K562 (cell line): ENCODE measurements around the gene NRSN2. TPM values are rescaled to one million over a fixed set of nuclear protein-coding genes. Genes with fewer than 3 reads are reported as not detected.

ENCODE experiments used
- ATAC-seq: fragments of 200-7000 bp; cut with Tn5 transposase; 3 replicates; pipeline ENCODE4 v1.9.1; 2020; ENCODE audit warnings: moderate library complexity
- BruUV-seq: library from RNA; stranded (reverse); fragments of 400-500 nt; replicated peaks from 2 replicates; lab custom pipeline; 2021; lab: Mats Ljungman, UMichigan
- CTCF ChIA-PET: fragments of 300-600 bp; formaldehyde crosslinking; extraction: SDS; loops from one replicate; lab custom pipeline; 2021; ENCODE audit warnings: low intra/inter-chr PET ratio; lab: Yijun Ruan, JAX
- POLR2A ChIA-PET: fragments of 300-600, 350-650 bp; sonication (Branson Sonifier 250); formaldehyde crosslinking; extraction: SDS; loops from one replicate; lab custom pipeline; 2021; ENCODE audit warnings: antibody characterized with exemption, inconsistent platforms; lab: Yijun Ruan, JAX
- DNase-seq, 4 experiments: peaks; one replicate each; pipeline versions ENCODE4 v3.0.0 to v3.0.0-alpha.2; 2011 to 2018; ENCODE audit warnings: low spot score in 3 of 4, mixed read lengths in 3 of 4; ENCODE audit errors: extremely low read depth in 1 of 4
- FAIRE-seq: peaks from 2 replicates; lab custom pipeline; 2011; peaks lifted over from hg19 to GRCh38; lab: Jason Lieb, UNC
- H2AFZ ChIP-seq: 2 replicates; pipeline ENCODE4 v1.6.0; 2011; ENCODE audit warnings: low read depth, low read length, control low read depth, inconsistent platforms
- H3K27ac ChIP-seq: fragments of 200-600 bp; 3 replicates; pipeline ENCODE4 v1.8.0; 2011; ENCODE audit warnings: low read depth, mild to moderate bottlenecking, control low read depth, inconsistent platforms, low read length, moderate library complexity, mixed read lengths; ENCODE audit errors: extremely low read depth
- H3K27me3 ChIP-seq, 2 experiments: fragments of 300-600 bp in 1 of 2; 2 replicates in 1 of 2; 3 replicates in 1 of 2; pipeline versions ENCODE4 v1.6.0 to v1.8.0; 2011; ENCODE audit warnings: inconsistent platforms in 2 of 2, low read length in 2 of 2, mild to moderate bottlenecking in 1 of 2, mixed read lengths in 1 of 2, moderate library complexity in 1 of 2; ENCODE audit not compliant: control insufficient read depth in 2 of 2, insufficient read depth in 2 of 2
- H3K36me3 ChIP-seq: fragments of 300-600 bp; 3 replicates; pipeline ENCODE4 v1.8.0; 2011; ENCODE audit warnings: mild to moderate bottlenecking, low read length, inconsistent platforms; ENCODE audit not compliant: control insufficient read depth, insufficient read depth
- H3K4me1 ChIP-seq, 2 experiments: fragments of 200-600 bp in 1 of 2; replicated peaks in 1 of 2; 2 replicates in 1 of 2; 3 replicates in 1 of 2; pipeline versions ENCODE4 v1.5.1 to v1.8.0; 2011; ENCODE audit warnings: inconsistent platforms in 2 of 2, low read length in 2 of 2, mild to moderate bottlenecking in 1 of 2, mixed read lengths in 1 of 2, moderate library complexity in 1 of 2; ENCODE audit not compliant: control insufficient read depth in 2 of 2, insufficient read depth in 2 of 2
- H3K4me2 ChIP-seq: 2 replicates; pipeline ENCODE4 v1.6.1; 2011; ENCODE audit warnings: low read length, control low read depth, inconsistent platforms, mixed read lengths; ENCODE audit not compliant: insufficient read depth
- H3K4me3 ChIP-seq: fragments of 200-600 bp; sonication (generic), shearing (Covaris generic); 2 replicates; pipeline ENCODE4 v1.5.1; 2016; ENCODE audit warnings: control low read depth, inconsistent platforms
- H3K79me2 ChIP-seq: fragments of 200-600 bp; 3 replicates; pipeline ENCODE4 v1.8.0; 2011; ENCODE audit warnings: low read length, inconsistent platforms; ENCODE audit not compliant: control insufficient read depth, insufficient read depth
- H3K9ac ChIP-seq, 2 experiments: 2 replicates each; pipeline versions ENCODE4 v1.6.0 to v1.6.1; 2011; ENCODE audit warnings: low read depth in 2 of 2, low read length in 2 of 2, control low read depth in 1 of 2, inconsistent platforms in 1 of 2, mild to moderate bottlenecking in 1 of 2, mixed read lengths in 1 of 2; ENCODE audit not compliant: insufficient read depth in 1 of 2
- H3K9me1 ChIP-seq: one replicate; pipeline ENCODE4 v1.6.0; 2011; ENCODE audit warnings: inconsistent platforms, mild to moderate bottlenecking, low read length, moderate library complexity; ENCODE audit not compliant: control insufficient read depth, insufficient read depth
- H3K9me3 ChIP-seq: replicated peaks from 2 replicates; pipeline ENCODE4 v1.5.1; 2011; ENCODE audit warnings: low read depth, low read length, inconsistent platforms; ENCODE audit not compliant: control insufficient read depth, insufficient read depth
- H4K20me1 ChIP-seq: replicated peaks from 2 replicates; pipeline ENCODE4 v1.6.1; 2011; ENCODE audit warnings: low read length, inconsistent platforms, mixed read lengths; ENCODE audit not compliant: control insufficient read depth, insufficient read depth
- GTF2F1 ChIP-seq: IDR thresholded peaks from 2 replicates; pipeline ENCODE4 v1.6.1; 2011; ENCODE audit warnings: low read depth, low read length, improper control_type of control experiment
- L3MBTL2 ChIP-seq: fragments of 450-650 bp; IDR thresholded peaks from 2 replicates; pipeline ENCODE4 v1.6.1; 2016; ENCODE audit warnings: mild to moderate bottlenecking, moderate library complexity
- MLLT1 ChIP-seq, 2 experiments: fragments of 450-650 bp; IDR thresholded peaks; 2 replicates each; pipeline ENCODE4 v1.6.1; 2016
- SMAD4 ChIP-seq: fragments of 250-450 bp; sonication (Bioruptor Pico); conservative IDR thresholded peaks from 2 replicates; pipeline ENCODE4 v1.8.0; 2021; ENCODE audit warnings: inconsistent platforms, mild to moderate bottlenecking, moderate library complexity
- ZNF592 ChIP-seq: fragments of 450-650 bp; IDR thresholded peaks from 2 replicates; pipeline ENCODE4 v1.6.1; 2017; ENCODE audit warnings: antibody characterized with exemption, mild to moderate bottlenecking
- WGBS: fragments of 100-300 bp; shearing (Covaris generic); methylation state at CpG from one replicate; pipeline ENCODE4 v1.1.6; 2016; ENCODE audit warnings: low coverage, mixed read lengths; ENCODE audit not compliant: insufficient coverage; ENCODE audit errors: missing lambda C conversion rate; 5-methylcytosine and 5-hydroxymethylcytosine counted together
- in situ Hi-C: fragments of 300-500 bp; cut with MboI; formaldehyde crosslinking; loops from 4 replicates; pipeline ENCODE4 v1.15.0; 2018; ENCODE audit warnings: inconsistent platforms, mixed read lengths
- intact Hi-C: fragments of 100-400 bp; cut with micrococcal nuclease; formaldehyde crosslinking; loops from 2 replicates; pipeline ENCODE4 v1.14.2; 2022
- polyA plus RNA-seq, 8 experiments: library from polyadenylated mRNA; depleted of rRNA in 4 of 8; stranded (reverse) in 5 of 8; unstranded in 3 of 8; fragments of >200 nt; fragmentation: Nextera tagmentation in 2 of 8; fragmentation: Illumina TruSeq in 1 of 8; extraction: Ambion mirVana in 2 of 8; extraction: Trizol in 1 of 8; gene quantifications; 2 replicates each; pipeline versions ENCODE4 v1.2.1 to v1.2.3, GENCODE V29; 2011 to 2014; ENCODE audit warnings: inconsistent platforms in 1 of 8, missing spikeins in 1 of 8
- total RNA-seq, 7 experiments: library from RNA; depleted of rRNA in 6 of 7; stranded (reverse); fragments of >200 nt in 6 of 7; fragmentation: Illumina TruSeq in 2 of 7; extraction: Trizol in 2 of 7; gene quantifications; 2 replicates each; pipeline versions ENCODE4 v1.2.1 to v1.2.3, GENCODE V29; 2011 to 2021; ENCODE audit warnings: low replicate concordance in 1 of 7

NRSN2 gene
- total and polyA plus RNA-seq, 9 of the 15 experiments (the other 6 are each of a cell fraction or from before 2014, with no cell fraction given), result 7.5 to 29.7 (median 11.1) TPM

GRCh38 chr20:378961-379336 lies 32.0 kb downstream of the NRSN2 start:
- in situ Hi-C loops, result no loop called here
- no peak for FAIRE-seq
- 32% methylated on average over 5 of the region's 5 CpGs for WGBS
- Histone ChIP-seq H3K4me2 (peak overlapping the region; percentile 79), H3K27ac (peak overlapping the region; percentile 96), H3K9me1 (no peaks in the 10 kb centered on the region), H3K9me3 (no peaks in the 10 kb centered on the region), H3K36me3 (peaks cover 18% of the 10 kb centered on the region; the same call in 2 of the 3 replicates), H3K79me2 (peaks cover 51% of the 10 kb centered on the region), H3K9ac (peak overlapping the region; percentile 71 to 96; a peak in 3 of 4 replicates), H4K20me1 (peaks cover 11% of the 10 kb centered on the region), H3K4me3 (peak overlapping the region; percentile 93; the same call in 1 of the 2 replicates), H2AFZ (no peak overlapping the region), H3K27me3 (no peaks in the 10 kb centered on the region), H3K4me1 (peaks cover 36 to 45% of the 10 kb centered on the region in 2 experiments)
- BruUV-seq, result no TSS peak
- no peak for DNase-seq
- ChIA-PET POLR2A (interaction anchor here (0.6 to 9.2 kb wide), 5 partner anchors 7 to 77 kb away, joined by 3 to 100 read pairs (median 3); no protein-coding TSS in a partner anchor), CTCF (no interaction called here)
- intact Hi-C loops, result no loop called here
- no peak for ATAC-seq
- no peak for TF ChIP-seq GTF2F1
- 0 out of 2 replicates have a peak, but pooled peaks have one; percentile 11 for TF ChIP-seq L3MBTL2
- peak; percentile 4; the same call in 1 of the 2 replicates for TF ChIP-seq ZNF592
- TF ChIP-seq MLLT1 (IDR thresholded peaks at IDR 0.05), result 0 out of 4 replicates have a peak, but pooled peaks of 1 of the 2 experiments have one; percentile 7
- TF ChIP-seq SMAD4 (CRISPR knock-in tag), result no peak
